Vagina (tissue), 2 donors: Measurements from ENCODE around the gene ZNF503. TPM values are rescaled to one million over a fixed set of nuclear protein-coding genes. Genes with fewer than 3 reads are reported as not detected.

ENCODE experiments used
- DNase-seq, 2 donors: peaks; one replicate each; pipeline ENCODE4 v3.0.0-alpha.2; 2017; ENCODE audit errors: extremely low spot score in 2 of 2
- H3K27ac ChIP-seq: fragments of 200-600 bp; sonication (generic); one replicate; pipeline ENCODE4 v1.5.1; 2019
- H3K27me3 ChIP-seq: fragments of 200-600 bp; sonication (generic); one replicate; pipeline ENCODE4 v1.5.1; 2019
- H3K36me3 ChIP-seq, 2 donors: fragments of 200-600 bp; sonication (generic); one replicate each; pipeline ENCODE4 v1.5.1; 2017 to 2019
- H3K4me1 ChIP-seq: fragments of 200-600 bp; sonication (generic); one replicate; pipeline ENCODE4 v1.5.1; 2019
- H3K4me3 ChIP-seq, 2 donors: fragments of 200-600 bp; sonication (generic); 1 replicate in 1 of 2; 2 replicates in 1 of 2; pipeline ENCODE4 v1.5.1; 2016 to 2019
- H3K9me3 ChIP-seq: fragments of 200-600 bp; sonication (generic); one replicate; pipeline ENCODE4 v1.5.1; 2019
- POLR2A ChIP-seq, 2 donors: fragments of 450-650 bp; IDR thresholded peaks; one replicate each; pipeline ENCODE4 v1.6.1; 2017; ENCODE audit warnings: antibody characterized with exemption in 2 of 2, mild to moderate bottlenecking in 2 of 2, moderate library complexity in 2 of 2
- POLR2AphosphoS5 ChIP-seq, 2 donors: sonication (generic); formaldehyde crosslinking; IDR thresholded peaks; one replicate each; pipeline ENCODE4 v1.9.0; 2017; ENCODE audit warnings: antibody characterized with exemption in 2 of 2, mild to moderate bottlenecking in 2 of 2, low read depth in 1 of 2; ENCODE audit not compliant: insufficient read depth in 1 of 2
- intact Hi-C: fragments of 100-400 bp; cut with DNase I; formaldehyde crosslinking; loops from one replicate; pipeline ENCODE4 v1.15.1; 2023
- total RNA-seq: library from RNA; depleted of rRNA; stranded (reverse); fragments of >200 nt; gene quantifications from one replicate; pipeline ENCODE4 v1.2.3, GENCODE V29; 2016
- TF ChIP-seq, protein P1 (sequence below), 3 experiments: fragments of 450-650 bp in 2 of 3; fragments of 200-600 bp in 1 of 3; sonication (generic) in 1 of 3; IDR thresholded peaks; one replicate each; pipeline ENCODE4 v1.5.1; 2017 to 2019; ENCODE audit warnings: antibody characterized with exemption in 3 of 3, mild to moderate bottlenecking in 2 of 3, moderate library complexity in 2 of 3

Gene ZNF503
- total RNA-seq, 1 donor from 2014 or later, result 24.6 TPM

DNA sequence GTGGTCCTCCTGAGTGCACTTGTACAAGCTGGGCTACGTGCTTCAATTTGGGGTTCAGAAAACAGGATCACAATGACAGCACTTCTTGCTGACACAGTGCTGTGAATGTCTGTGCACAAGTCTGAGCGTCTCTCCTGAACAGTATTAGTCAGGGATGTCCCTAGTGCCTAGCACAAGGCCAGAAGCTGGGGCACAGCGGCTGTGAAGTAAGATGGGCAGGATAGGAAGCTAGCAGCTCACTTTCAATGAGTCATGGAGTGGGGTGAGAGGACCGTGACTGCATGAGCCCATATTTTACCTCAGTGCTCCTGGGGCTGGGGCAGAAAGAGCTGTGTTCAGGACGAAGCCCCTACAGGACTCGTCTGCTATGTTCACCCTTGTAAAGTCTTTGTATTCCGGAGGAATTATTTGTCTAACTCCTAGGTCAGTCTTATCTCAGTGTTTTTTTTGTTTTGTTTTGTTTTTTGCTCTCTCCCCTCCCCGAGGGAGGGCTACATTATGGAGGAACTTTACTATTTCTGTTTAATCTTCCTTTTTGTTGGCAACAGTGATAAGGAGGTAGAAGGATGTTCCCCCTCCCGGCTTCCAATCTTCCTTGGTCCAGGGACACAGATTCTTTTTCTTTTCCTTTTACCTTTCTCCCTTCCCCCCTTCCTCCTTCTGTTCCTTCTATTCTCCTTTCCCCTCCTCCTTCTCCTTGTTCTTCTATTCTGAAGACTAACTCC is 27.0 kb upstream of the ZNF503 start:
- no peak for TF ChIP-seq POLR2A (IDR thresholded peaks at IDR 0.05)
- peak in 1 of 2 donors; percentile 38 for TF ChIP-seq POLR2AphosphoS5 (IDR thresholded peaks at IDR 0.05; ENCODE audit: insufficient read depth in 1 of 2, low read depth in 1 of 2)
- no peaks in the 10 kb centered on the region for H3K27me3 ChIP-seq
- H3K27ac ChIP-seq, result peak overlapping the region; percentile 63
- peaks cover 45% of the 10 kb centered on the region for H3K4me1 ChIP-seq
- intact Hi-C loops, result no loop called here
- H3K4me3 ChIP-seq, result no peak overlapping the region
- no peaks in the 10 kb centered on the region for H3K9me3 ChIP-seq
- no peak for DNase-seq
- no peaks in the 10 kb centered on the region for H3K36me3 ChIP-seq

DNA sequence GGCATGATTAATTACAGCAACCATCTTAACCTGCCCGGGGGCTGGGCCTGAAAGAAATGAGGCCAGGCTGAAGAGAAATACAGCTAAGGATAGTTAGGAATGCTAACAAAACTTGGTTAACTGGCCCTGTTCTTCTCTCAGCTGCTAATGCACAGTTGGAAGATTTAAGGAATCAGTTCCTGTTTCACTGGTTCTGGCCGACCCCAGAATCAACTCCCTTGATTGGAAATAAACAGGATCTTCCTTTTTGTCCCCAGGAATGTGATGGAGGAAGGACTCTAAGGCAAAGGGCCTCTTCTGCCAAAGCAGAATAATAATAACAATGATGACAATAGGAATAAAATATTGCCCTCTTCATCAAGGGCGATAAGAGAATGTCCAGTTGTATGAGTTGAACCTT is 26.4 kb upstream of the ZNF503 start:
- no peak for DNase-seq
- Histone ChIP-seq H3K4me3 (no peak overlapping the region), H3K27ac (peak overlapping the region; percentile 63), H3K4me1 (peaks cover 45% of the 10 kb centered on the region), H3K27me3 (no peaks in the 10 kb centered on the region), H3K9me3 (no peaks in the 10 kb centered on the region), H3K36me3 (no peaks in the 10 kb centered on the region)
- intact Hi-C loops, result no loop called here
- TF ChIP-seq POLR2A (IDR thresholded peaks at IDR 0.05) (no peak), POLR2AphosphoS5 (IDR thresholded peaks at IDR 0.05; ENCODE audit: insufficient read depth in 1 of 2, low read depth in 1 of 2) (no peak)
- TF ChIP-seq, protein P1, sequence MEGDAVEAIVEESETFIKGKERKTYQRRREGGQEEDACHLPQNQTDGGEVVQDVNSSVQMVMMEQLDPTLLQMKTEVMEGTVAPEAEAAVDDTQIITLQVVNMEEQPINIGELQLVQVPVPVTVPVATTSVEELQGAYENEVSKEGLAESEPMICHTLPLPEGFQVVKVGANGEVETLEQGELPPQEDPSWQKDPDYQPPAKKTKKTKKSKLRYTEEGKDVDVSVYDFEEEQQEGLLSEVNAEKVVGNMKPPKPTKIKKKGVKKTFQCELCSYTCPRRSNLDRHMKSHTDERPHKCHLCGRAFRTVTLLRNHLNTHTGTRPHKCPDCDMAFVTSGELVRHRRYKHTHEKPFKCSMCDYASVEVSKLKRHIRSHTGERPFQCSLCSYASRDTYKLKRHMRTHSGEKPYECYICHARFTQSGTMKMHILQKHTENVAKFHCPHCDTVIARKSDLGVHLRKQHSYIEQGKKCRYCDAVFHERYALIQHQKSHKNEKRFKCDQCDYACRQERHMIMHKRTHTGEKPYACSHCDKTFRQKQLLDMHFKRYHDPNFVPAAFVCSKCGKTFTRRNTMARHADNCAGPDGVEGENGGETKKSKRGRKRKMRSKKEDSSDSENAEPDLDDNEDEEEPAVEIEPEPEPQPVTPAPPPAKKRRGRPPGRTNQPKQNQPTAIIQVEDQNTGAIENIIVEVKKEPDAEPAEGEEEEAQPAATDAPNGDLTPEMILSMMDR (IDR thresholded peaks at IDR 0.05), result no peak

DNA sequence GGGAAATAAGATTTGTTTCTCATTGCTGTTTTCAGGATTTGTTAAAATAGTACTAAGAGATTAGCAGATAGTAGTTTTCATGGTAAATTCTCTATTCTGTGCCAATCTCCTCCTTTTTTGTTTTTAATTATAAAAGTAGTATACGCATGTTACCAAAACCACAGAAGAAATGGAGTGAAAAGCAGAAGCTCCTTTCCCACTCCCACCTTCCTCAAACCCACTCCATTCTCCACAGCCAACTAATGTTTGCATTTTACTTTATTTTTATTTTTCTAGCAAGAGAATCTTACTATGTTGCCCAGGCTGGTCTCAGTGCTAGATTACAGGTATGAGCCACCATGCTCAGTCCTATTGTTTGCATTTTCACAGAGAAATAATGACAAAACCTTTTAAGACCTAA is 25.3 kb upstream of the ZNF503 start:
- intact Hi-C loops, result no loop called here
- Histone ChIP-seq H3K9me3 (no peaks in the 10 kb centered on the region), H3K4me3 (no peak overlapping the region), H3K27me3 (no peaks in the 10 kb centered on the region), H3K27ac (no peak overlapping the region), H3K36me3 (no peaks in the 10 kb centered on the region), H3K4me1 (peaks cover 44% of the 10 kb centered on the region)
- no peak for DNase-seq
- TF ChIP-seq, protein P1 (IDR thresholded peaks at IDR 0.05), result no peak
- TF ChIP-seq POLR2A (IDR thresholded peaks at IDR 0.05) (no peak), POLR2AphosphoS5 (IDR thresholded peaks at IDR 0.05; ENCODE audit: insufficient read depth in 1 of 2, low read depth in 1 of 2) (no peak)

DNA sequence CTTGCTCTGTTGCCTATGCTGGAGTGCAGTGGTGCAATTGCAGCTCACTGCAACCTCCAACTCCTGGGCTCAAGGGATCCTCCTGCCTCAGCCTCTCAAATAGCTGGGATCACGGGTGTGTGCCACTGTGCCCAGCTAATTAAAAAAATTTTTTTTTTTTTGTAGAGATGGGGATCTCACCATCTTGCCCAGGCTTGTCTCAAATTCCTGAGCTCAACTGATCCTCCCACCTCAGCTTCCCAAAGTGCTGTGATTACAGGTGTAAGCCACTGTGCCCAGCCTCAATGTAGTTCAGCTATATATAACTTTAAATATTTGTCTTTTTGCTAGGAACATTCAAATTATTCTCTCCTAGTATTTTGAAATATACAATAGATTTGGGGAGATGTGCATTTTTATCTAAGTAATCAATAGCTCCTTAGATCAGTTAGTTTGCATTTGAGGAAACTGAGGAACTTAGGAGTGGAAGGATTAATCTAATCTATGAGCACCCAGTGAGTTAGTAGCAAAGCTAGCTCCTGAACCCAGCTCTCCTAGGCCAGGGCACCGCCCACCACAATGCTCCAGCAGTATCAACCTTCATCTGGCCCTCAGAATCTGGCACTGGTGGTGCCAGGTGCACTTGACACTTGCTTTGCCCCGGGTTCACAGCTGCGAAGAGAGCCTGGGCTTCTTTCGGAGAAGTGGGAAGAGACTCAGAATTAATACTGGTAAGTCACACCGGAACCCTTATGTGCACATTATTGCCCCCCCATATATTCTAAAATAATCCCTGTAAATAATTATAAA is 23.9 kb upstream of the ZNF503 start:
- DNase-seq, result no peak
- intact Hi-C loops, result no loop called here
- Histone ChIP-seq H3K27me3 (no peaks in the 10 kb centered on the region), H3K27ac (no peak overlapping the region), H3K4me1 (peaks cover 33% of the 10 kb centered on the region), H3K4me3 (no peak overlapping the region), H3K36me3 (no peaks in the 10 kb centered on the region), H3K9me3 (no peaks in the 10 kb centered on the region)
- TF ChIP-seq, protein P1 (IDR thresholded peaks at IDR 0.05), result no peak
- TF ChIP-seq POLR2AphosphoS5 (IDR thresholded peaks at IDR 0.05; ENCODE audit: insufficient read depth in 1 of 2, low read depth in 1 of 2) (no peak), POLR2A (IDR thresholded peaks at IDR 0.05) (no peak)

DNA sequence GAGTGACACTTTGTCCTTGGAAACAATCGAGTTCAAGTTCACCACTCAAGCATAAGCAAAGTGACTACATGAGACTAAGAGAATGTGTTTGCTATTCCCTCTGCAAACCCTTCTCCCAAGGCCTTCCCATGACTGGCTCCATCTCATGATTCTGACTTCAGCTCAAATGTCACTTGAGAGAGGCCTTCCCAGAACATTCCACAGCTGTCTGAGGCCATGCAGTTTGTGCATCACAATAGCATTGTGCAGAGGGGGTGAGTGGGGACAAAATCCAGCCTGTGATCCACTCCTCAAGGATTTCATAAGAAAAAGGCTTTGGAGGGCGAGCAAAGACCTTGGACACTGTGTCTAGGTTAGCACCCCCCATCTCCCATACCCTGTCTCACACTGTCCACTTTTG is 23.0 kb upstream of the ZNF503 start:
- TF ChIP-seq, protein P1 (IDR thresholded peaks at IDR 0.05), result no peak
- TF ChIP-seq POLR2A (IDR thresholded peaks at IDR 0.05) (no peak), POLR2AphosphoS5 (IDR thresholded peaks at IDR 0.05; ENCODE audit: insufficient read depth in 1 of 2, low read depth in 1 of 2) (no peak)
- no peaks in the 10 kb centered on the region for H3K27me3 ChIP-seq
- intact Hi-C loops, result no loop called here

More for the DNA sequence above, 23.0 kb upstream of the ZNF503 start:
- DNase-seq, result no peak
- no peak overlapping the region for H3K4me3 ChIP-seq
- no peak overlapping the region for H3K27ac ChIP-seq
- peaks cover 24% of the 10 kb centered on the region for H3K4me1 ChIP-seq
- no peaks in the 10 kb centered on the region for H3K36me3 ChIP-seq
- H3K9me3 ChIP-seq, result no peaks in the 10 kb centered on the region
